RWPE1 (cell line): Measurements from ENCODE around the gene BCAS1.
A peak's percentile ranks its signal among the peaks of the same experiment; 100 is the strongest.

Experiments
- CTCF ChIA-PET: fragments of 350-600 bp; sonication (Branson Sonifier 250); formaldehyde crosslinking; extraction: SDS; loops from one replicate; lab custom pipeline; 2021; lab: Yijun Ruan, JAX
- POLR2A ChIA-PET: fragments of 400-600 bp; formaldehyde crosslinking; extraction: SDS; loops from one replicate; lab custom pipeline; 2020; ENCODE audit warnings: antibody characterized with exemption; ENCODE audit not compliant: low non-redundant PET; lab: Yijun Ruan, JAX
- DNase-seq: peaks from one replicate; pipeline ENCODE4 v3.0.0; 2012; ENCODE audit warnings: low spot score
- H3K27ac ChIP-seq: fragments of 450-650 bp; 2 replicates; pipeline ENCODE4 v1.5.1; 2017
- TF ChIP-seq, protein P1 (sequence below): fragments of 450-650 bp; conservative IDR thresholded peaks from 2 replicates; pipeline ENCODE4 v1.5.1; 2017; ENCODE audit warnings: low read depth, mild to moderate bottlenecking

BCAS1 gene

DNA sequence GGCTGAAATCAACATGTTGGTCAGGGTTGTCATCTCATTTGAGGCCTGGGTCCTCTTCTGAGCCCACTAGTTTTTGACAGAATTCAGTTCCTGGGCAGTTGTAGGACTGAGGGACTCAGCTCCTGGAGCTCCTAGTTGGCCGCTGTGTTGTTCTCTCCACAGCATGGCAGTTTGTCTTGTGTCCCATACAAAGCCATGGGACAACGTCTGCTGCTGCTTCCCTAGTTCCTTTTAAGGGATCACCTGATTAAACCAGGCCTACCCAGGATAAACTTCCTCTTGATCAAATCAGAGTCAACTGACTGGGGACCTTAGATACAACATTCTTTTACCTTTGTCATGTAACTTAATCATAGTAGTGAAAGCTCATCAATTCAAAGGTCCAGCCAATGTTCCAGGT lies 141.0 kb downstream of the BCAS1 start:
- DNase-seq, result no peak
- POLR2A ChIA-PET, result interaction anchor here (1.0 kb wide), 1 partner anchor 176 kb away, joined by 3 read pairs; no protein-coding TSS in a partner anchor
- TF ChIP-seq, protein P1, sequence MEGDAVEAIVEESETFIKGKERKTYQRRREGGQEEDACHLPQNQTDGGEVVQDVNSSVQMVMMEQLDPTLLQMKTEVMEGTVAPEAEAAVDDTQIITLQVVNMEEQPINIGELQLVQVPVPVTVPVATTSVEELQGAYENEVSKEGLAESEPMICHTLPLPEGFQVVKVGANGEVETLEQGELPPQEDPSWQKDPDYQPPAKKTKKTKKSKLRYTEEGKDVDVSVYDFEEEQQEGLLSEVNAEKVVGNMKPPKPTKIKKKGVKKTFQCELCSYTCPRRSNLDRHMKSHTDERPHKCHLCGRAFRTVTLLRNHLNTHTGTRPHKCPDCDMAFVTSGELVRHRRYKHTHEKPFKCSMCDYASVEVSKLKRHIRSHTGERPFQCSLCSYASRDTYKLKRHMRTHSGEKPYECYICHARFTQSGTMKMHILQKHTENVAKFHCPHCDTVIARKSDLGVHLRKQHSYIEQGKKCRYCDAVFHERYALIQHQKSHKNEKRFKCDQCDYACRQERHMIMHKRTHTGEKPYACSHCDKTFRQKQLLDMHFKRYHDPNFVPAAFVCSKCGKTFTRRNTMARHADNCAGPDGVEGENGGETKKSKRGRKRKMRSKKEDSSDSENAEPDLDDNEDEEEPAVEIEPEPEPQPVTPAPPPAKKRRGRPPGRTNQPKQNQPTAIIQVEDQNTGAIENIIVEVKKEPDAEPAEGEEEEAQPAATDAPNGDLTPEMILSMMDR, result no peak
- no peak overlapping the region for H3K27ac ChIP-seq
- CTCF ChIA-PET, result interaction anchor here (0.6 to 0.7 kb wide), 2 partner anchors 15 to 235 kb away, joined by 3 read pairs; no protein-coding TSS in a partner anchor

DNA sequence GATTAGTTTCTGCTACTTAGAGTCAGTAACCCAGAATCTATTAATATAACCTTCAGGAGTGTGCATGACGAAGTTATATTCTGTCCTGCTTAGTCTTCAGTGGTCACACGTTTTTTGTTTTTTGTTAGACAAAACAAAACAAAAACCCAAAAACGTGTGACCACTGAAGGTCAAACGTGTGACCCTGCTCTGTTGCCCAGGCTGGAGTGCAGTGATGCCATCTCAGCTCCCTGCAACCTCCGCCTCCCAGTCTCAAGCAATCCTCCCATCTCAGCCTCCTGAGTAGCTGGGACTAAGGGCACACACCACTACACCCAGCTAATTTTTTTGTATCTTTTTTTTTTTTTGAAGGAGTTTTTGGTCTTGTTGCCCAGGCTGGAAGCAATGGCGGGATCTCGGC lies 142.4 kb downstream of the BCAS1 start:
- TF ChIP-seq, protein P1, result no peak
- CTCF ChIA-PET, result interaction anchor here (0.6 to 0.7 kb wide), 2 partner anchors 12 to 31 kb away, joined by 3 to 5 read pairs; no protein-coding TSS in a partner anchor
- POLR2A ChIA-PET, result no interaction called here
- no peak for DNase-seq
- no peak overlapping the region for H3K27ac ChIP-seq

DNA sequence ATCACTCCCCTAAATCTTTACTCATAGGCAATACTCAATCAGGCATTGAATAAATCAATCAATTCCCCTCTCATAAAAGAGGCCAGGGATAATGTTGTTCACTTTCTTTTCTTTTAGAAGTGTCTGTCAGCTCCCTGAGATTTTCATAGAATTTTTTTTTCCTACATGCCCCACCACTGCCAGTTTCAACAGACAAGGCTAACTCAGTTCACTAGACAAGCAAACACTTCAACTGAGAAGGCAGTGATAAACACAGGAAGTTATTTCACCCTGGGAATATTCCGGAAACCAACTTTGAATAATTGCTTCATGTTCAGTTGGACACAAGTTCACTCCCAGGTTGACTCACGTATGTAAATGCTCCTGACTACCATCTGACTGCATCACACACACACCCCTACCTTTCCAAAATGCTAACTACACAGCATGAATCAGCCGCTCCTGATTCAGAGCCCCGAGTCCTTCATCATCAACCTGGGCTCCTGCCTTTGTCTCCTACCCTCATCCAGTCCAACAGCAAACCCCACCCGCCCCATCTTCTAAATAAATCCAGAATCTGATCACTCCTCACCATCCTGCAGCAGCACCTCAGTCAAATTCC lies 143.9 kb downstream of the BCAS1 start:
- TF ChIP-seq, protein P1, result no peak
- DNase-seq, result peak; percentile 99
- ChIA-PET POLR2A (interaction anchor here (0.5 kb wide), 1 partner anchor 460 kb away, joined by 6 read pairs; no protein-coding TSS in a partner anchor), CTCF (interaction anchor here (0.6 to 2.3 kb wide), 3 partner anchors 10 to 136 kb away, joined by 3 to 10 read pairs (median 4); no protein-coding TSS in a partner anchor)
- H3K27ac ChIP-seq, result peak overlapping the region; percentile 80

DNA sequence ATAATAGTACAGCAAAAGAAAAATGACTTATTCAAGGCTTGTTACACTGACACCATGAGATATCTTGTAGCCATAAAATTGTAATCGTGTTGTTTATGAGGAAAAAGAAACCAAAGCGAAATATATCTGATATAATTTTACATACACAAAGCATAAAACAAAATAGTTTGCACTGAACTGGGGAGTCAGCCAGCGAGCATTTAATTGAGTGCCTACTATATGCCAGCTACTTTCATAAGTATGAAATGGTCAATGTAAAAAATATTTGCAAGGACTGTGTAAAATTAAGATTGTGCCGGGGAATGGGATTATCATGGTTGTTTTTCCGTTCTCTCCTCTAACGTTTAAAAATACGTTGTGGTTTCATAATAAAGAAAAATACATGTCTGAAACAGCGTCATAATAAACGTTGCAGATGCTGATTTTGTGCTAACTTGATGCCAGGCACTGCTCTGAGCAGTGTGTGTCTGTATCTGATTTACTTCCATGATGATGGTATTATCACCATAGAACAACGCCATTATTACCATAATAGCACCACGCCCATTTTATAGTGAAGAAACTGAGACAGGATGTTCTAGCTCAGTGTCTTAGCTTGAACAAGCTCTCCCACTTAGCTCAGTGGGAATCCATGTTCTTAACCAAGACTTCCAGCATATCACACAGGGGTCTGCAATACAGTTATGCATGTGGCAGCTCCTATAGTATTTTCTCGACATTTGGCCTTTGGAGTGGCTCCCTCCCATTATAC lies 144.6 kb downstream of the BCAS1 start:
- no peak overlapping the region for H3K27ac ChIP-seq
- ChIA-PET POLR2A (no interaction called here), CTCF (interaction anchor here (2.3 to 2.5 kb wide), 2 partner anchors 9 to 14 kb away, joined by 10 read pairs; no protein-coding TSS in a partner anchor)
- no peak for DNase-seq
- TF ChIP-seq, protein P1, result no peak

DNA sequence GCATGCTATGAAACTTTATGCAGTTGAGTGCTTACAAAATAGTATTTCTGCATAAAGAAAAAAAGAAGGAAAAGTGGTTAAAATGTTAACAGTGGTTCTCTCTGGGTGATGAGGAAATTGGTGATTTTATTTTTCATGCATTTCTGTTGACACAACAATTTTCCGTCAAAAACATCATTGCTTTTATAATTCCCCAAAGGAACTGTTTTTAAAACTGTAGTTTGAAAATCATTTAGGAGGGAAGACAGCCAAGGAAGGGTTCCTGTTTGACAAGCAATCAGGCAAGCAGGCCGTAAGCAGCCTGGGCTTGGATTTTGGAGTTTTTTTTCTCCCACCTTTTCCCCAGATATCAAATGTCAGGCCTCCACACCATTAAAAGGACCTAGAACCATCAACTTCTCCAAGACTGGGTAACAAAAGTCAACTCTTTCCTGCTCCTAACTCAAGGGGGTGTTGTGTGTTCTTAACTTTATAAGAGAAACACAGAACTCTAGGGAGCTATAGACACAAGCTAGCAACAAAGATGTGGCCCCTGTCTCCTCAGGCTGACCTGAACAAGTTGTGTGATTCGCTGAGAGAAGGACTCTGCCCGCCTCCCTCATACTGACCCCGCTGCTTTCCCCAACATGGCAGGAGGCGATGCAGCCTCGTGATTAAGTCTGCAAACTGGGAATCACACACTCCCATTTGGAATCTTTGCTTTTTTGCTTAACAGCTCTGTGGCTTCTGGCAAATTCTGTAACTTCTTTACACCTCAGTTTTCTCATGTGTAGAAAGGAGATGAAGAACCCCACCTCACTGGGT lies 146.6 kb downstream of the BCAS1 start:
- CTCF ChIA-PET, result interaction anchor here (0.6 to 2.5 kb wide), 4 partner anchors 16 to 331 kb away, joined by 3 to 10 read pairs (median 4); no protein-coding TSS in a partner anchor
- no peak overlapping the region for H3K27ac ChIP-seq
- TF ChIP-seq, protein P1, result no peak
- DNase-seq, result no peak
- POLR2A ChIA-PET, result no interaction called here
